Activated CD4-positive, CD25-positive, alpha-beta regulatory T cell (primary cell): ENCODE measurements around the gene TRABD2B.

Source experiments
- DNase-seq, 4 experiments: peaks; one replicate each; lab custom pipeline; 2025; lab: John Stamatoyannopoulos, UW

The TRABD2B gene

DNA sequence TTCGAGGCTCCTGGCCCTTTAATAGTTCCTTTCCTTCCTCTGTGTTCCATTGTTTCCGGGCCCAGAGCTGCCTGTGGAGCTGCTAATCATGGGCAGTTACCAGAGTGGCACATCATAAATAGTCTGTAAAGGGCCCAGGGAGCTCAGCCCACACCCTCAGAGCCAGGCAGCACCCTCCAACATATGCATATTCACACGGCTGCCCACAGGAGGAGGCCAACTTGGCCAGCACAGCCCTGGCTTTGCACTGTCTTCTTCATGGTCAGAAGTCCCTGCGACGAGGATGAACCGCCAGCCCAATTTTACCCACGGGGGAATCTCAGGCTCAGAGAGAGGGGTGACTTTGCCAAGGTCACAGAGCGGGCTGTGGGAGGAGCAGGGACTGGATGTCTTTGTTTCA lies 172.5 kb downstream of the TRABD2B start:
- DNase-seq = no peak

DNA sequence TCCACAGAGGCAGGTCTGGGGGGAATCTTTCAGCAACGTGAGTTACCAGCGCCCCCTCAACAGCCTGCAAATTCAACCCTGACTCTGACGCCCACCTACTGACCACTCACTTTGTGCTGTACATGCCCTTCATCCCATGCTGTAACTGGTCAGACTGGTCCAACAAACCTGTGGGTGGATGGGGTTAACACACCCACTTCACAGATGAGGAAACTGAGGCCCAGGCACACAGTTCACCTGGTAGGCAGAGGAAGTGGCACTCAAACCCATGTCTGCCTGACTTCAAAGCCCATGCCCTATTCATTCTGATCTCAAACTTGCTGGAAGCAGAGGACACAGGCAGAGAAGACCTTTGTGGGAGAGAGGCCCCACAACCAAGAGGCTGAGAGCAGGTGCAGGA lies 172.9 kb downstream of the TRABD2B start:
- no peak for DNase-seq

DNA sequence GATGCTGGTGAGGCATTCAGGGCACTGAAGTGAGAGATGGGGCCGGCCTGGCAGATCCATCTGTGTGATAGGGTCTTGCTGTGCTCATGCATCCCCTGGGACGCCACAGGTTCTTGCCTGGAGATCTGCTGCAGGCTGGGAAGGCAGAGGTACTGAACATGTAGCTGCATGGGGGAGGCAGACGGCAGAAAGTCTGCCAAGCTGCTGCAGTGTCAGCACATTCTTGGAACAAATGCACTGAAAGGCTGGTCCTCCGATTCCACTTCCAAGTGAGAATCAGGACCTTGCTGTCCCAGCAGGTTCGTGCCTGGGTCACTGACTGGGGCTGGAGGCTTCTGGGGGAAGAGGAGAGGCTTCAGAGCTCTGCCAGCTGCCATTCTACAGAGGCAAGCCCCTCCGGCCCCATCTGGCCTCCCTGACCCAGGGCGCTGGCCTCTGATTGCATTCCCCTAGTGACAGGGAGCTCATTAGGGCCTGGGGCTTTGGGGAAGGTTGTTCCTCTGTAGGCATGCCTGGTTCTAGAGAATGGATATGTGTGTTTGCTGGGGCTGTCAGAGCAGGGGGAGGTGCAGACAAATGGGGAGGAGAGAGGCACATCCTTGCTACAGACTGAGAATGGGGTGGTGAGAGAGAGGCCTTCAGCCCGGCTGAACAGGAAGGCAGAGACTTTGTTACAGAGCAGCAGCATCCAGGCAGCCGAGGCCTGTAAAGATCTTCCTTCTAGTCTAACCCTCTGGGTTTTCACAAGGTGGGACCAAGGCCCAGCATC lies 174.0 kb downstream of the TRABD2B start:
- DNase-seq = no peak

DNA sequence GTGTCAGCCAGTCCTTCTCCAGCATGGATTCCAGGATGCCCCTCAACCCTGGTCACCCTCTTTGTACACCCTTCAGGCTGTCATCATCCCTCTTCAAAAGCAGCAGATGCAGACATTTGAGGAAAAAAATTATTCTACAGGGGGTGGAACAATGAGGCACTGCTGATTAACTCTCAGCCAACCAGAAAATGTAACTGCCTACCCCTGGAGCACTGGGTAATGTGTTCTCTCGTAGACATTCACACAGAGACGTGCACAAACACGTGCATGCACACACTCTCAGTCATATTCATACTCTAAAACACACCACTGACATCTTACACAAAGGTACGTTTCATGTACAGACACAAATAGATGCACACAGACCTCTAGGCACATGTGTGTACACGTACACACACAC lies 175.4 kb downstream of the TRABD2B start:
- DNase-seq = no peak

DNA sequence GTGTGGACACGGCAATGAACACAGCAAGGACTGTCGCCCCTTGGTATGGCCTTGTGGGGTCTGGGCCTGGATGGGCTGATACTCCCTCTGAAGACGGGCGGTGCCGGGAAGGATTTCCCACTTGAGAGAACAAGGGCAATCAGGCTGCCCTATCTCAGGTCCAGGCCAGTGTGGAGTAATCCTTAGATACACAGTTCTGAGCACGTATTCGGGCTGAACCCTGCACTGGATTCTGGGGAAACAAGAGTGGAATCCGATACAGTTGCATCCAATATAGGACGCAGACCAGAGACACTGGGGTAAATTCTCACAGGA lies 177.7 kb downstream of the TRABD2B start:
- DNase-seq = no peak

DNA sequence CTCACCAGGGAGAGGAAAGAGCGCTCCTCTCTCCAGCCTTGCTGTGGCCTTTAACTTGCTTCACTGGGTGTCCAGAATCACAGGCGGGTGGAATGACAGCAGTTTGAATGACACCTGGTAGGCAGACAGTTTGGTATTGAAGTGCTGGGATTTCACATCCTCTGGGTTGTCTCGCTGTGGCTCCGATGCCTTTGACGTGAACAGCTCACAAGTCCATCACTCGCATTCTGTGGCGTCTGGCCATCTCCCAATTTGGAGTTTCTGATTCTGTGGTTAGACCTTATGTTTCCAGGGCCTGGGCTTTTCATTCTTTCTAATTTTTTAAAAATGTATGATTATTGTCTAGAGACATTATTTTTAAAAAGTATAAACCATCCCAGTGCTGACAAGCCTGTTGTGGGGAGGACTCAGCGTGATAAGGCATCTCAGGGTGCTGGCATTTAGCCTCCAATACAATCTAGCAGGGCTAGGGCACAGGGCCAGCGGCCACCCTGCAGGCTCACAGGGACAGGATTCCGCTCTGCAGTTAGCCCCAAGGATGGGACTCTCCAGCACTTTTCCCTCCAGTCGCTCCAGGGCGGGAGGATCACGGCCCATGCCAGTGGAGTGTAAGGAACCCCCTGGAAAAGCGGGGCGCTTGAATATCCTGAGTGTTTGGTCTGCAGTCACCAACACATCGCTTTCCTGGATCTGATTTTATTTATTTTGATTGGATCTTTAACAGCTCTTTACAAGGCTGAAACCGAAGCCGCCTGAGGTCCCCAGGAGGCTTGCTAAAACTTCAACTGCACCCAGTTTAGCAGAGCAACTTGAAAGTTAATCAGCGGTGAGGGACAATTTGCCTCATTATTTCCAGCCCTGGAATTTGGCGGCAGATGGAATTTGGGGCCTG lies 178.3 kb downstream of the TRABD2B start:
- DNase-seq = no peak

DNA sequence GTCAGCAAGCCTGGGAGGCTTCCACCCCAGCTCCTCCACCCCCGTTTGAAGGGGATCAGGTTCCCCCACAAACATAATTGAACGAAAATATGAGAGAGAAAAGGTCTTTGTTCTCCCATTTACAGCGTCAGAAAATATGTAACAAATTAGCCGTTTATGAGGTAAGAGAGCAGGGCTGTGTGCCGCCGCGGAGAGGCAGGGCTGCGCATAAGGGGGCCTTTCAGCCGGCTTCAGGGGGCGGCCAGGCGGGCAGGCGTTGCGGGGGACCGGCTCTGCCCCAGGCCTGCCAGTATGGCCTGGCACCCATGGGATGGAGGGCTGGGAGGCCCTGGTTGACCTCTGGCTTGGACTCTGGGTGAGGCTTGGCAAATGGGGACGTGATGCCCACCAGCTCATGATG lies 179.3 kb downstream of the TRABD2B start:
- DNase-seq = no peak

DNA sequence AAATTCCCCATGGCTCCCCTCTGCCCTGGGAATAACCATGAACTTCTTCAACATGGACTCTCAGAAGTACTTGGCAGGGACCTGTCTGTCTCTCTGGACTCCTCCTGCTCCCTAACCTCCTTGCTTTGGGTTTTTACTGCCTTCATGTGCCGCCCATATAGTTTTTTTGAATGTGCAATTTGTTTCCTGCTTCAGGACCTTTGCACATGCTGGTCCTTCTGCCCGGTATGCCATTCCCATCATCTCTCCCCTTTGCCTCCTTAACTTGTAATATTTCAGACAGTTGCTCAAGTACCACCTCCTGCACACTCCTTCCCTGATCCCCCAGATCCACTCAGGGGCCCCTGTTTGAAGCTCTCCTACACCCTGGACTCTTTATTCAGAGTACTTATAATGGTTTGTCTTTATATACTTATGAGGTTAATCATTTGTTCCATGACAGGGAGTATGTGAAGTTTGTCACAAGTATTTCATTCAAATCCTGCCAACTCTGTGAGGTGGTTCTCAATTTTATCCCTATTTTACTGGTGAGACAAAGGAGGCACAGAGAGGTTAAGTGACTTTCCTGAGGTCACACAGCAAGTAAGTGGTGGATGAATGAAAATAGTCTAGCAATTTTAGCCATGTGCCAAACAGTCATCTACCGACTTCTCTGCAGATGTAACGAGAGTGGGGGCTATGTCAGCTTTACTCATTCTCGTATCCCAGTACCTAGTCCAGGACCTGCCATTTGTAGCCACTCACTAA lies 180.7 kb downstream of the TRABD2B start:
- DNase-seq = no peak

DNA sequence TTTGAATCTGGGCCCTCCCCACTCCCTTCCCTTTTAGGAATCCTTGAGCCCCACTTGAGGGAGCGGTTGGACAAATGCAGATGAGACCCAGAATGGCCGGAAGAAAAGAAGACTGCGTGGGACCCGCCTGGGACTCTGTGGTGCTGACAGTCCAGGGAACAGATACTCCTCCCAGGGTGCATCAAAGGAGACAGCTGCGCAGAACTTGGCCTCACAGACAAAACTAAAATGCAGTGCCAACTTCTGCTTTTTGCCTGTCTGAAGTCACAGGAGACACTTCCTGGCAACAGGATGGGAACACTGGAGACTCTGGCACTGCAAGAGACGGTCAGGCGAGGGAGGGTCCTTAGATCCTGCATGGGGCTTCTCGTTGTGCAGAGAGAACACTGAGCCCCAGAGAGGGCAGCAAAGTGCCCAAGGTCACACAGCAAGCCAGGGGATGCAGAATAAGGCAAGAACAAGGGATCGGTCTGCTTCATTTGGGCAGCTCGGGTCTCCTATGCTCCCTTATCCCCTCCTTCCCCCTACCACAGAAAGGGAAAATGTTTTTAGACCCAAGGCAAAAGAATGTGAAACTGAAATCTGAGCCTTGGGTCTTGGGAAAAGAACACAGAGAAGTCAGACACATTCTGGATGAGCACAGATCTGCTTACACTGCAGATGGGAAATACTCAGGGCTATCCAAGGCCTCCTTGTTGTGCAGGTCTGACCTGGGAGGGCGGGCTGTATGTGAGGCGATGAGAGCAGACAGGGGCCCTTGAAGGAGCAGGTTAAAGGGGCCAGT lies 182.4 kb downstream of the TRABD2B start:
- no peak for DNase-seq

DNA sequence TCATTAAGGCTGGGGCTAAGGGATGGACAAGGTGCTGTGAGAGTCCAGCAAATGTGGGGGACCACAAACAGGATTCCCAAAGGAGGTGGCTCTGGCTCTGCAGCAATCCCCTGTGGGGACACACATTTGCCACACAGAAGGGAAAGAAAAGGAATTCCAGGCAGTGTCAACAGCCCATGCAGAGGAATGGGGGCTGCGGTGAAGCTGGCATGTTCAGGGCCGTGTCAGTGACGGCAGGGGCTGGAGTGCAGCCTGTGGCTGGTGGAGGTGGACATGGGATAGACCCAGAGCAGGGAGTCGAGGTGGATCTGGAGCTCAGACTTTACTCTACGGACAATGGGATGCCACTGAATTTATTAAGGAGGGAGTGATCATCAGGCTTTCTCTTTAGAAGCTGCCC lies 183.2 kb downstream of the TRABD2B start:
- no peak for DNase-seq

DNA sequence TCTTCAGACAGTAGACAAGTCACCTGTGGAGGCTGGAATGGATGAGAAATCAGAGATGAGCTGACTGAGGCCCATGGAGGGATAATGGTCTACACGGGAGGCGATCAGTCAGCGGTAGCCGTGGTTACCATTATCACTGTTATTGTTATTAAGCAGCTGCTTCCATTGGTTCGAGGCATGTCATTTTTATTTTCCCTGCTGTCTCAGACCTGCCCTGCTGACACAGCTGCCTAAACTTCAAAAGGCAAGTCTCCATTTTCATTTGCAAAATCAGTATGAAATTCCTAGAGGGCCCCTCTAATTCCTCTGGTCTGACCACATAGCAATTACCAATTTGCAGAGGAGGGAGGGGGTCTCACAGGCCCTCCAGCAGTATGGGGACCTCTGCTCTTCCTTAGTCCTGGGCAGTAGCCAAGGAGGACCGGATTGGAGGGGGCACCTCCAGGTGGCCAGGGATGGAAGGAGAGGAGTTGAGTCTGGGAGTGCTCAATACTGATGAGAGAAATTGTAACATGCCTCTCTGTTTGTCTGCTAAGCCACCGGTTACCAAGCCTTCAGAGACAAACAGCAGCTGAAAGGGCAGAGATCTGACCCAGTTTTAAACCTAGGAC lies 184.2 kb downstream of the TRABD2B start:
- DNase-seq = no peak

DNA sequence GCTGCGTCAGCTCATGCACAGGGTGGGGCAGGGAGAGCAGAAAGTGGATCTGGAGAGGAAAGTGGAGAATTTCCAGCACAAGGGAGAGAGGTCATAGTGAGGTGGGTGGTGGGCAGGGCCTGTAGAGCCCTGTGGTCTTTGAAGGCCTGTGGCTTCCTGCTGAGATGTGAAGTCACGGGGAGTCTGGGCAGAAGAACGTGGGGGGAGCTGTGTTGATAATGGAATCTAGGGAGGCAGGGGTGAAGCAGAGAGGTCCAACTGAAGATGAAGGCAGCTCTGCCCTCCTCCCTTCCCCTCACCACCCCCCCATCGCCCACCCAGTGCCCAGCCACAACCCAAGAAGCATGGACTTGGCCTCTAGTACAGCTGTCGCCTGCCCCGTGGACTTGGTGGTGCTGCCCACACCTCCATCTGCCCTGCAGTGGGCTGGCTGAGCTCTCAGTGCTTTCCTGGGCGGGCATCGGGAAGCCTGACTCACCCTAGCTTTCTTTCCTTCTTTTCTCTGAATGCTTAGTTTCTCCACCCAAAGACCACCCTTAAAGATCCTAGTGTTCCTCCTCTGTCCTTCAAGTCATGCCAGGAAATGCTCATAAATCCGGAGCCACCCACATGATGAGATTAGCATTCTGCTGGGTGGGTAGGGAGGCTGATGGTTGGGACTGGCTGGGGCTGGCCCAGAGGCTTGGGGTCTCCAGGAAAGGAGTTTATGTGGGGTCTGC lies 186.1 kb downstream of the TRABD2B start:
- no peak for DNase-seq

DNA sequence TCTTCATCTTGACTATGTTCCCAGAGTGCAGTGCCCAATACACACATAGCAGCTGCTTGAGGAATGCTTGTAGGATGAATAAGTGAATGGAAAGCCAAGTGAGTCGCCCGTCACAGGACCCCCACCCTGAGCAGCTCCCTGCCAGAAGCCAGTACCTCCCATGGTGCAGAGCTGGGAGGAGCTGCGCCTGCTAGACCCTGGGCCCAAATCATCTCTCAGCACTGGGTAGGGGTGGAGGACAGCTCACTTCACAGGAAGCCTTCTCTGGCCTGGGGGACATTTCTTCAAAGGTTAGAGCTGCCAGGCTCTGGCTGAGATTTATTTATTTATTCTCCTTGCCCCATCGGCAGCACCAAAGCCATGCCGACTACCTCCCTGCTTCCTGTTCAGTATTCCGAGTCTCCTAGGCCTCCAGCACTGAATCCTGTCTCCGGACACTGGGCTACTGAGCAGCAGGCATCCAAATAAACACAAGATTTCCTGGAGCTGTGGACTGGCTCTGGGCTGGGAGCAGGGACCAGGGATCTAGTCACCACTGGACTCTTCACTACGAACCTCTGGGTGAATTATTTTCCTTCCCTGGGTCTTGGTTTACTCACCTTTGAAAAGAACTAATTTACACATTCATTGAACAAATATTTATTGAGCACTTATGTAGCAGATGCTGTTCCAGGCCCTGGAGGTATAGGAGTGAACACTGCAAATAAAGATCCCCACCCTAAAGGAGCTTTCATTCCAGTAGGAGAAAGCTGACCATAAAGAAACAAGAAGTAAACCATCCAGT lies 187.7 kb downstream of the TRABD2B start:
- no peak for DNase-seq

DNA sequence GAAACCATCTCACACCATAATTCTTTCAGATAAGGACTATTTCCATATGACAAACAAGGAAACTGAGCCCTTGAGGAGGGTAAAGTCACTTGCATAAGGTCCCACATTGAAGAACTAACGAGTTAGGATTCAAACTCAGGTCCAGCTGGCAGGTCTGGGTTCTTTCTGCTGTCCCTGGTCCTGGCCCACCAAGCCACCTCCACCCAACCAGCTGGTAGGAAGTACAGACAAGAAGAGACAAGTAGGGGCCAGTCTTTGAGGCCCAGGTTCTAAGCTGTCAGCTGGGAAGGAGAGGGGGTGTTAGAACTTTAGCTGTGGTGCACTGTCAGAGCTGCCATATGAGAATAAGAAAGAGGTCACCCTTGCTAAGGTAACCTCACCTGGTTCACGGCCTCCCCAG lies 188.6 kb downstream of the TRABD2B start:
- DNase-seq = no peak

DNA sequence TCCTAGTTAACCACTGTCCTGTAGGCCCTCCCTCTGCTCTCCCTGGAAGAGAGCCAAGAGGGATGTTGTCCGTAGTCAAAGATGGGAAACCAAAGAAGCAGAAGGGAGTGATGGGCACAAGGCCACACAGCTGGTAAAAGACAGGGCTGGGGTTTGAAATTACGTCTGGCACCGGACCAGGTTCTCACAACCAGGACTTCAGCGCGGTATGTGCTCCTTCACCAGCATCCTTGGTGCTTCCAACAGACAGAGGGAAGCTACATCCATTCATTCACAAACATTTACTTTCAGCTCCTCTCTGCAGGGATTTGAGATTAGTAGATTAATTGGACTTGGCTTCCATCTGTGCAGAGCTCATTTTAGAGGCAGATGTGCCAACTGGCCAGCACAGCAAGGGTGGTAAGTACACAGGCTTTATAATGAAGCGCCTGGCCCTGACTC lies 191.2 kb downstream of the TRABD2B start:
- DNase-seq = no peak

DNA sequence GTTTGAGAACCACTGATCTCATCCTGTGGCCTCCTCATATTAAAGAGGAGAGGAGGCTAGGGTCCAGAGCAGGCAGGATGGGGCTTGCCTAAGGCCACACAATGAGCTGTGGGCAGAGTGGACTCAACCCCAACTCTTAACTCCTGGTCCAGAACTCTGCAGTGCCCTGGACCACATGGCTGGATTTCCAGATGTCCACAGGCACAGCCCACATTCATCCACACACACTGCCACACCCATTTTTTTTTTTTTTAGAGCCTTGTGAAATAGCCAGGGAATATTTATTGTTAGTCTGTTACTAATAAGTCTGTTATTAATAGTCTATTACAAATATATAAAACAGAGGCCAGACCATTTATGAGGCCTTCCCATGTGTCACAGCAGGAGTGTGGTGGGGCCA lies 192.2 kb downstream of the TRABD2B start:
- no peak for DNase-seq

DNA sequence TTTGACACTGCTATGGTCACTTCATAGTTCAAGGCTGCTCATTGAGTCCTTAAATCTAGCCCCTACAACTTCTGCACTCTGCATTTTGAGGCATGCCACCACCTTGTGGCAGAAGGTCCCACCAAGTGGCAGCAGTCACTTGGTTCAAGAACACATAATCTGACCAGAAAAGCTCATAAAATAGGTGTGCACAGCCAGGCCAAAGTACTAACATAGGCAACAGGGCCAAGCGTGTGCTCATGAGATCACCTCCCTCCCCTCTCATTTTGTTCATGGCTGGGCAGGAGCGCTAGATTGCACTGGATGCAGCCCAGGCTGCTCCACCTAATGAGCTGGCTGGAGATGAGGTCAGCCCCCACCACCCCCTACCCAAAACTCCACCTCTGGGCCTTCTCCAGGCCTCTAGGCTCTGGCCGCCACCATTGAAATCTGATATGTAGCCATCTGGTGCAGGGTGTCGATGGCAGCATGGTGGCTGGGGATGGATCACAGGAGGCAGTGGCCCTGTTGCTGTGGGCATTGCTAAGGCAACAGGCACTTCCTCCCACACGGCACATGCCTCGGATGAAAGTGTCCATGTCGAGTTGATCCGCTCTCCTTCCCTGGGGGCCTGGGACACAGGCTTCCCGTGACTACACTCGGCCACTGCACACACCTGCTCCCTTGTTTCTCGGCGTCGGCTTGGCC lies 193.2 kb downstream of the TRABD2B start:
- DNase-seq = no peak

DNA sequence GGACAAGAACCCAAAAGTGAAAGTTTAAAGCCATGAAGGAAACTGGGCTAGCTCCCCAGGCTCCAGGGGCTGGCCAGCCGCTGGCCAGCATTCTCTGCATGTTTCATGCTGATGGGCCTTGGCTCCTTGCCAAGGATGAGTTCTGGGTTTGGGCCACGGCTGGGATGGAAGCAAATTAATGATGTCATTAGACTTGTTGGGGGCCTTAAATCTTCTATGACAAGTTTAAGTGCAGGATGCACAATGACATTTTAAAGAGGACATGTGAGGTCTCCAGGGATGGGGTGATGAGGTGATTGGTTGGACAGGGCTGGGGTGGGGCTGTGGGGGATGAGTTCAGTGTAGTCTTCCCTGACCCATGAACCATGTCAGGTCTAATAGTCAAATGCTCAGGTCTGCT lies 199.6 kb downstream of the TRABD2B start:
- no peak for DNase-seq

DNA sequence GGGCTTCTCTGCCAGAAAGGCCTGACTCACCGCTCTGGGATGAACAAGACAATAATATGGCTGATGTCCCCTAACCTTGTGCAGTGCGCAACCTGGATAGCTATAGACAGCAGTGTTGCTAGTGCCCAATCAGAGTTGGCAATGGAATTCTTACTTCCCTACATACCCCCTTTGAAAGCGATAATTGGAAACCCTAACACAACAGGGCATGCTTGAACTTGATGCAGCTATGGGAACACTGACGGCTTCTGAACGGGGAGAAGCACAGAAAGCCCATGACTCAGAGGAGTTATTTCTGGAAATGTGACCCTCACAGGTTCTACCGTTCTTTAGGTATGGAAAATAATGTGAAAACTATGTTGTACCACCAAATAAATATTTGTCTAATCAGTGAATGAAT lies 200.6 kb downstream of the TRABD2B start:
- no peak for DNase-seq
